ENCODE data around the gene GNAZ.
A peak's percentile ranks its signal among the peaks of the same experiment; 100 is the strongest.

GNAZ gene

DNA sequence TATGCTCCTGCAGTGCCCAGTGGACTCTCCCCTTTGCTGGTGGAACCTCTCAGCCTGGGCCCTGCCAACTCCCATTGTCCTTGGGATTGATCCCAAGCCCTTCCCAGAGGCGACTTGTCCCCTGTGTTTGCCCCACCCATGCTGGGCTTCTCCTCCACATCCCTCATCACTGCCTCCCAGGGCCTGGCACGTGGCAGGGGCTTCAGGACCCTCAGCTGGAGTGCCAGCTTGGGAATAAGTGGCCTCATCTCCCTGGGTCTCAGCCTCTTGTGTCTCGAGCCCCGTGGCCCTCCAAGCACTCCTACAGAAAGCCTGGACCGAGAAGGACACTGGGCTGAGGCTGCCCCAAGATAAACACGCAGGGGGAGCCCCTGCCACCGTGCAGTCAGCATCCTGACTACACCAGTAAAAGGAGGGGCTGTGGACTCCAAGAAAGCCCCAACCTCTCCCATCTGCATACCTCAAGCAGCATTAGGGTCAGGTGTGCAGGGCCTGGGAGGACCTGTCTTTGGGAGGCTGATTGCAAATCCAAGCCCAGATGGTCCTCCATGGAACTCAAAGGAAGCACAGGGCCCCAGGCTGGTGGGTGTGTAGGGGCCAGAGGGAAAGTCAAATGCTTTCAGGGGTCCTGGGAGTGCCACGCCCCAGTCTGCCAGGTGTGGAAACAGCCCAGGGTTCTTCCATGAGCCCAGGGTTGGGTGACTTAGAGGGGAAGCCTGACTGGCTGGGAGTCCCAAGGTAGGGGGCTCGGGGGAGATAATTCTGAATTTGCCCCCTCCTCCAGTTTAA, 9.5 kb upstream of the GNAZ start:
- Histone ChIP-seq H3K4ac (ENCODE audit: low read length) (no peak overlapping the region), H4K8ac (ENCODE audit: low read depth, low read length) (no peak overlapping the region), H2BK120ac (ENCODE audit: low read depth, low read length) (no peak overlapping the region), H3K9me3 (replicated peaks in 1 of 2; ENCODE audit: control insufficient read depth in 2 of 2, insufficient read depth in 1 of 2, low read depth in 1 of 2, low read length in 2 of 2) (peaks cover 0 to under 1% of the 10 kb centered on the region in 2 donors), H3K23ac (ENCODE audit: low read depth, low read length, poor library complexity) (peak overlapping the region; percentile 81), H2BK15ac (ENCODE audit: low read length) (no peak overlapping the region), H3K79me1 (ENCODE audit: low read depth, low read length) (no peaks in the 10 kb centered on the region), H3K27ac (replicated peaks; ENCODE audit: low read length) (no peak overlapping the region), H3K36me3 (replicated peaks in 1 of 2; ENCODE audit: control insufficient read depth in 2 of 2, insufficient read depth in 2 of 2, low read length in 2 of 2) (no peaks in the 10 kb centered on the region), H2AFZ (ENCODE audit: low read length) (no peak overlapping the region), H3K4me3 (ENCODE audit: low read length in 2 of 2) (peak overlapping the region in 1 of 2 donors; percentile 18), H3K4me1 (ENCODE audit: control insufficient read depth in 2 of 2, insufficient read depth in 1 of 2, low read depth in 1 of 2, low read length in 2 of 2) (peaks cover 0 to 1% of the 10 kb centered on the region in 2 donors), H2AK5ac (ENCODE audit: low read depth, low read length) (no peak overlapping the region), H4K91ac (ENCODE audit: low read depth, low read length, poor library complexity) (no peak overlapping the region), H3K9ac (ENCODE audit: low read depth, low read length, poor library complexity) (no peak overlapping the region), H3K14ac (ENCODE audit: low read length) (no peak overlapping the region), H2BK12ac (ENCODE audit: low read length) (no peak overlapping the region), H3K4me2 (ENCODE audit: insufficient read depth, low read length, poor library complexity, severe bottlenecking) (no peak overlapping the region), H2BK5ac (ENCODE audit: low read length) (no peak overlapping the region), H3K27me3 (ENCODE audit: control insufficient read depth in 3 of 3, insufficient read depth in 3 of 3, low read depth in 1 of 3, low read length in 3 of 3) (peaks cover 0 to 18% (median 0%) of the 10 kb centered on the region in 3 experiments), H3K18ac (ENCODE audit: low read length) (no peak overlapping the region)
- DNase-seq (ENCODE audit: low spot score): no peak
- no CpG with 5 or more reads among the region's 9 CpGs for WGBS, 2 donors (ENCODE audit: extremely low coverage in 2 of 2, insufficient read length in 2 of 2, insufficient replicate concordance in 1 of 2)

DNA sequence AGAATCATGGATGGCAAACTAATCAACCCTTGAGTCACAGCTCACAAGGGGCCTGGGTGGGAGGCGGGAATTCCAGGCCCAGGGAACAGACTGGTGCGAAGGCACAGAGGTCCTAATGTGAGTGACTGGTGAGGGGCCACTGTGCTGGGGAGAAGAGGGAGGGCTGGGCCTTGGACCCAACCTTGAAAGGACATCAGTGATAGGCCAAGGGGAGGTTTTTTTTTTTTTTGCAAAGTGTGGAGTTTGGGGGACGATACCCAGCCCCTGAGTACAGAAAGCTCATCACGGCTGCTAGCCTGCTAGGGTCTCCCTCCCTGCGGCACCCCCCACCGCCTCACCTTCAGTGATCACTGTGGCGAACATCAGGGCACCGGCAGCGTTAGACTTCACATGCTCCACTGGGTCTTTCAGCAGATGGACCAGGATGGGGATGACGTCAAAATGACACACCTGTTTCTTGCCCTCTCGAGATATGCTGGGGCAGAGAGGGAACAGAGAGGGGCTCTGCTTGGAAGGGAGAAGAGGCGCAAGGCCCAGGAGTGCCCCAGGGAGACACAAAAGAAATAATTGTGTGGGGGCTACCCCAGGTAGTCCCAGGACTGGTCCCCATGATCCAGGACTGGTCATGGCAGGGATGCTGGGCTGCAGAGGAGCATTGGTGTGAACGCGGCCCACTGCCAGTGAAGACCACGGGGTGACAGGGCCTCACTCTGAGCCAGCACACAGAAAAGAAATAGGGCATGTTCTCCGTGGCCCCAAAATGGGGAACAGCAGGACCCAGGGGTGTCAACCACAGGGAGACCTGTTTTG, 8.6 kb upstream of the GNAZ start:
- WGBS, 2 donors (ENCODE audit: extremely low coverage in 2 of 2, insufficient read length in 2 of 2, insufficient replicate concordance in 1 of 2): no CpG with 5 or more reads among the region's 16 CpGs
- no peak overlapping the region for H3K27ac ChIP-seq (replicated peaks; ENCODE audit: low read length)
- H3K14ac ChIP-seq (ENCODE audit: low read length): no peak overlapping the region

GRCh38 chr22:23062616-23063538, 7.4 kb upstream of the GNAZ start:
- H2BK15ac ChIP-seq (ENCODE audit: low read length): no peak overlapping the region
- DNase-seq (ENCODE audit: low spot score): no peak
- H3K27me3 ChIP-seq (ENCODE audit: control insufficient read depth in 3 of 3, insufficient read depth in 3 of 3, low read depth in 1 of 3, low read length in 3 of 3): peaks cover 0 to 28% (median 0%) of the 10 kb centered on the region in 3 experiments
- WGBS, 2 donors (ENCODE audit: extremely low coverage in 2 of 2, insufficient read length in 2 of 2, insufficient replicate concordance in 1 of 2): no CpG with 5 or more reads among the region's 12 CpGs
- no peak overlapping the region for H3K9ac ChIP-seq (ENCODE audit: low read depth, low read length, poor library complexity)
- H3K18ac ChIP-seq (ENCODE audit: low read length): no peak overlapping the region
- no peak overlapping the region for H2BK120ac ChIP-seq (ENCODE audit: low read depth, low read length)
- no peak overlapping the region for H2BK12ac ChIP-seq (ENCODE audit: low read length)
- no peak overlapping the region for H2AFZ ChIP-seq (ENCODE audit: low read length)
- no peak overlapping the region for H3K27ac ChIP-seq (replicated peaks; ENCODE audit: low read length)
- no peak overlapping the region for H4K8ac ChIP-seq (ENCODE audit: low read depth, low read length)
- H4K91ac ChIP-seq (ENCODE audit: low read depth, low read length, poor library complexity): peak overlapping the region; percentile 50
- H3K4me1 ChIP-seq (ENCODE audit: control insufficient read depth in 2 of 2, insufficient read depth in 1 of 2, low read depth in 1 of 2, low read length in 2 of 2): peaks cover 0 to 1% of the 10 kb centered on the region in 2 donors
- peak overlapping the region; percentile 58 for H3K23ac ChIP-seq (ENCODE audit: low read depth, low read length, poor library complexity)
- no peak overlapping the region for H3K14ac ChIP-seq (ENCODE audit: low read length)
- H3K9me3 ChIP-seq (replicated peaks in 1 of 2; ENCODE audit: control insufficient read depth in 2 of 2, insufficient read depth in 1 of 2, low read depth in 1 of 2, low read length in 2 of 2): no peaks in the 10 kb centered on the region
- no peak overlapping the region for H3K4ac ChIP-seq (ENCODE audit: low read length)
- H3K79me1 ChIP-seq (ENCODE audit: low read depth, low read length): no peaks in the 10 kb centered on the region
- peak overlapping the region; percentile 56 for H2AK5ac ChIP-seq (ENCODE audit: low read depth, low read length)
- no peak overlapping the region for H3K4me2 ChIP-seq (ENCODE audit: insufficient read depth, low read length, poor library complexity, severe bottlenecking)
- no peaks in the 10 kb centered on the region for H3K36me3 ChIP-seq (replicated peaks in 1 of 2; ENCODE audit: control insufficient read depth in 2 of 2, insufficient read depth in 2 of 2, low read length in 2 of 2)
- no peak overlapping the region for H2BK5ac ChIP-seq (ENCODE audit: low read length)
- H3K4me3 ChIP-seq (ENCODE audit: low read length in 2 of 2): no peak overlapping the region

More for the DNA sequence above, 8.6 kb upstream of the GNAZ start:
- Histone ChIP-seq H3K4me2 (ENCODE audit: insufficient read depth, low read length, poor library complexity, severe bottlenecking) (no peak overlapping the region), H3K4ac (ENCODE audit: low read length) (no peak overlapping the region), H2BK120ac (ENCODE audit: low read depth, low read length) (no peak overlapping the region), H3K18ac (ENCODE audit: low read length) (peak overlapping the region; percentile 52), H4K8ac (ENCODE audit: low read depth, low read length) (no peak overlapping the region), H3K9me3 (replicated peaks in 1 of 2; ENCODE audit: control insufficient read depth in 2 of 2, insufficient read depth in 1 of 2, low read depth in 1 of 2, low read length in 2 of 2) (no peaks in the 10 kb centered on the region), H2BK15ac (ENCODE audit: low read length) (no peak overlapping the region), H2BK12ac (ENCODE audit: low read length) (no peak overlapping the region), H2AFZ (ENCODE audit: low read length) (no peak overlapping the region), H2BK5ac (ENCODE audit: low read length) (no peak overlapping the region), H3K23ac (ENCODE audit: low read depth, low read length, poor library complexity) (peak overlapping the region; percentile 50), H3K4me3 (ENCODE audit: low read length in 2 of 2) (no peak overlapping the region), H3K9ac (ENCODE audit: low read depth, low read length, poor library complexity) (no peak overlapping the region), H3K79me1 (ENCODE audit: low read depth, low read length) (no peaks in the 10 kb centered on the region), H2AK5ac (ENCODE audit: low read depth, low read length) (no peak overlapping the region), H3K27me3 (ENCODE audit: control insufficient read depth in 3 of 3, insufficient read depth in 3 of 3, low read depth in 1 of 3, low read length in 3 of 3) (peaks cover 0 to 16% (median 0%) of the 10 kb centered on the region in 3 experiments), H4K91ac (ENCODE audit: low read depth, low read length, poor library complexity) (no peak overlapping the region), H3K4me1 (ENCODE audit: control insufficient read depth in 2 of 2, insufficient read depth in 1 of 2, low read depth in 1 of 2, low read length in 2 of 2) (peaks cover 0 to 1% of the 10 kb centered on the region in 2 donors), H3K36me3 (replicated peaks in 1 of 2; ENCODE audit: control insufficient read depth in 2 of 2, insufficient read depth in 2 of 2, low read length in 2 of 2) (no peaks in the 10 kb centered on the region)
- no peak for DNase-seq (ENCODE audit: low spot score)

Data from neuronal stem cell (in vitro differentiated cells).